Measurements from ENCODE around the gene ARHGAP44.
"Not testable (repeated sequence)": the region's sequence is repeated elsewhere in the genome, so short reads cannot be mapped to it uniquely, and the experiment has no call there.

The ARHGAP44 gene

GRCh38 chr17:12966413-12966812 lies 177.1 kb downstream of the ARHGAP44 start:
- Histone ChIP-seq H3K27ac (ENCODE audit: low read length) (no peak overlapping the region), H3K27me3 (ENCODE audit: control insufficient read depth, insufficient read depth, low read length) (no peaks in the 10 kb centered on the region), H3K9me3 (ENCODE audit: control insufficient read depth, low read depth, low read length) (no peaks in the 10 kb centered on the region), H3K9ac (ENCODE audit: low read length) (no peak overlapping the region), H3K36me3 (ENCODE audit: control insufficient read depth, low read depth, low read length) (no peaks in the 10 kb centered on the region), H3K4me1 (ENCODE audit: control insufficient read depth, low read depth, low read length) (no peaks in the 10 kb centered on the region), H3K4me3 (ENCODE audit: low read length) (no peak overlapping the region)

GRCh38 chr17:12967962-12968361 lies 178.7 kb downstream of the ARHGAP44 start:
- Histone ChIP-seq H3K4me3 (ENCODE audit: low read length) (no peak overlapping the region), H3K9ac (ENCODE audit: low read length) (no peak overlapping the region), H3K36me3 (ENCODE audit: control insufficient read depth, low read depth, low read length) (no peaks in the 10 kb centered on the region), H3K4me1 (ENCODE audit: control insufficient read depth, low read depth, low read length) (peaks cover under 1% of the 10 kb centered on the region), H3K27me3 (ENCODE audit: control insufficient read depth, insufficient read depth, low read length) (no peaks in the 10 kb centered on the region), H3K9me3 (ENCODE audit: control insufficient read depth, low read depth, low read length) (no peaks in the 10 kb centered on the region), H3K27ac (ENCODE audit: low read length) (no peak overlapping the region)

GRCh38 chr17:12973496-12974004 lies 184.3 kb downstream of the ARHGAP44 start:
- no peak overlapping the region for H3K27ac ChIP-seq (ENCODE audit: low read length)
- H3K4me3 ChIP-seq (ENCODE audit: low read length): peak overlapping the region; percentile 71
- H3K36me3 ChIP-seq (ENCODE audit: control insufficient read depth, low read depth, low read length): no peaks in the 10 kb centered on the region
- H3K27me3 ChIP-seq (ENCODE audit: control insufficient read depth, insufficient read depth, low read length): no peaks in the 10 kb centered on the region
- H3K4me1 ChIP-seq (ENCODE audit: control insufficient read depth, low read depth, low read length): peaks cover 18% of the 10 kb centered on the region
- H3K9me3 ChIP-seq (ENCODE audit: control insufficient read depth, low read depth, low read length): no peaks in the 10 kb centered on the region
- no peak overlapping the region for H3K9ac ChIP-seq (ENCODE audit: low read length)

GRCh38 chr17:12974005-12974531 lies 184.8 kb downstream of the ARHGAP44 start:
- no peak overlapping the region for H3K27ac ChIP-seq (ENCODE audit: low read length)
- H3K4me1 ChIP-seq (ENCODE audit: control insufficient read depth, low read depth, low read length): peaks cover 18% of the 10 kb centered on the region
- H3K9me3 ChIP-seq (ENCODE audit: control insufficient read depth, low read depth, low read length): no peaks in the 10 kb centered on the region
- H3K9ac ChIP-seq (ENCODE audit: low read length): no peak overlapping the region
- no peaks in the 10 kb centered on the region for H3K36me3 ChIP-seq (ENCODE audit: control insufficient read depth, low read depth, low read length)
- H3K4me3 ChIP-seq (ENCODE audit: low read length): peak overlapping the region; percentile 71
- H3K27me3 ChIP-seq (ENCODE audit: control insufficient read depth, insufficient read depth, low read length): no peaks in the 10 kb centered on the region

GRCh38 chr17:12977008-12977751 lies 187.9 kb downstream of the ARHGAP44 start:
- H3K36me3 ChIP-seq (ENCODE audit: control insufficient read depth, low read depth, low read length): no peaks in the 10 kb centered on the region
- H3K9me3 ChIP-seq (ENCODE audit: control insufficient read depth, low read depth, low read length): no peaks in the 10 kb centered on the region
- H3K27ac ChIP-seq (ENCODE audit: low read length): no peak overlapping the region
- H3K4me1 ChIP-seq (ENCODE audit: control insufficient read depth, low read depth, low read length): peaks cover 18% of the 10 kb centered on the region
- no peak overlapping the region for H3K9ac ChIP-seq (ENCODE audit: low read length)
- no peak overlapping the region for H3K4me3 ChIP-seq (ENCODE audit: low read length)
- H3K27me3 ChIP-seq (ENCODE audit: control insufficient read depth, insufficient read depth, low read length): no peaks in the 10 kb centered on the region

GRCh38 chr17:12978787-12979186 lies 189.5 kb downstream of the ARHGAP44 start:
- not testable (repeated sequence) for H3K9ac ChIP-seq (ENCODE audit: low read length); H3K27me3 ChIP-seq (ENCODE audit: control insufficient read depth, insufficient read depth, low read length); H3K27ac ChIP-seq (ENCODE audit: low read length); H3K36me3 ChIP-seq (ENCODE audit: control insufficient read depth, low read depth, low read length); H3K9me3 ChIP-seq (ENCODE audit: control insufficient read depth, low read depth, low read length); H3K4me3 ChIP-seq (ENCODE audit: low read length)
- H3K4me1 ChIP-seq (ENCODE audit: control insufficient read depth, low read depth, low read length): peaks cover 11% of the 10 kb centered on the region

GRCh38 chr17:12979246-12979645 lies 189.9 kb downstream of the ARHGAP44 start:
- H3K9ac ChIP-seq (ENCODE audit: low read length): no peak overlapping the region
- no peaks in the 10 kb centered on the region for H3K36me3 ChIP-seq (ENCODE audit: control insufficient read depth, low read depth, low read length)
- peaks cover 11% of the 10 kb centered on the region for H3K4me1 ChIP-seq (ENCODE audit: control insufficient read depth, low read depth, low read length)
- no peak overlapping the region for H3K27ac ChIP-seq (ENCODE audit: low read length)
- H3K27me3 ChIP-seq (ENCODE audit: control insufficient read depth, insufficient read depth, low read length): no peaks in the 10 kb centered on the region
- H3K9me3 ChIP-seq (ENCODE audit: control insufficient read depth, low read depth, low read length): no peaks in the 10 kb centered on the region
- H3K4me3 ChIP-seq (ENCODE audit: low read length): no peak overlapping the region

- no peaks in the 10 kb centered on the region for H3K36me3 ChIP-seq (ENCODE audit: control insufficient read depth, low read depth, low read length)
- H3K4me1 ChIP-seq (ENCODE audit: control insufficient read depth, low read depth, low read length): peaks cover 11% of the 10 kb centered on the region
- H3K9ac ChIP-seq (ENCODE audit: low read length): no peak overlapping the region
- no peak overlapping the region for H3K27ac ChIP-seq (ENCODE audit: low read length)
- H3K27me3 ChIP-seq (ENCODE audit: control insufficient read depth, insufficient read depth, low read length): no peaks in the 10 kb centered on the region
- H3K4me3 ChIP-seq (ENCODE audit: low read length): no peak overlapping the region
- H3K9me3 ChIP-seq (ENCODE audit: control insufficient read depth, low read depth, low read length): no peaks in the 10 kb centered on the region
These were observed 190.7 kb downstream of the ARHGAP44 start for GRCh38 chr17:12979826-12980500.

- Histone ChIP-seq H3K9ac (ENCODE audit: low read length) (no peak overlapping the region), H3K27ac (ENCODE audit: low read length) (no peak overlapping the region), H3K4me1 (ENCODE audit: control insufficient read depth, low read depth, low read length) (peaks cover 10% of the 10 kb centered on the region), H3K9me3 (ENCODE audit: control insufficient read depth, low read depth, low read length) (no peaks in the 10 kb centered on the region), H3K27me3 (ENCODE audit: control insufficient read depth, insufficient read depth, low read length) (no peaks in the 10 kb centered on the region), H3K4me3 (ENCODE audit: low read length) (no peak overlapping the region), H3K36me3 (ENCODE audit: control insufficient read depth, low read depth, low read length) (no peaks in the 10 kb centered on the region)
These were observed 192.9 kb downstream of the ARHGAP44 start for GRCh38 chr17:12982224-12982623.

- Histone ChIP-seq H3K27ac (ENCODE audit: low read length) (no peak overlapping the region), H3K4me1 (ENCODE audit: control insufficient read depth, low read depth, low read length) (peaks cover 12% of the 10 kb centered on the region), H3K9me3 (ENCODE audit: control insufficient read depth, low read depth, low read length) (no peaks in the 10 kb centered on the region), H3K4me3 (ENCODE audit: low read length) (no peak overlapping the region), H3K36me3 (ENCODE audit: control insufficient read depth, low read depth, low read length) (no peaks in the 10 kb centered on the region), H3K27me3 (ENCODE audit: control insufficient read depth, insufficient read depth, low read length) (no peaks in the 10 kb centered on the region), H3K9ac (ENCODE audit: low read length) (no peak overlapping the region)
These were observed 194.9 kb downstream of the ARHGAP44 start for GRCh38 chr17:12983991-12984884.

All from iPS-18a (cell line).